LNCaP clone FGC (cell line): Measurements from ENCODE around the gene CLEC7A.

Experiments
- DNase-seq: peaks from one replicate; pipeline ENCODE4 v3.0.0-alpha.2; 2011; ENCODE audit warnings: low read depth
- H3K4me3 ChIP-seq: 2 replicates; pipeline ENCODE4 v1.5.1; 2011; ENCODE audit warnings: mild to moderate bottlenecking, low read depth, low read length, control low read depth
- TF ChIP-seq, protein P1 (sequence below): IDR thresholded peaks from 2 replicates; pipeline ENCODE4 v1.5.1; 2012; ENCODE audit warnings: mild to moderate bottlenecking; ENCODE audit not compliant: control insufficient read depth, insufficient read depth; ENCODE audit errors: extremely low read depth

Gene CLEC7A

DNA sequence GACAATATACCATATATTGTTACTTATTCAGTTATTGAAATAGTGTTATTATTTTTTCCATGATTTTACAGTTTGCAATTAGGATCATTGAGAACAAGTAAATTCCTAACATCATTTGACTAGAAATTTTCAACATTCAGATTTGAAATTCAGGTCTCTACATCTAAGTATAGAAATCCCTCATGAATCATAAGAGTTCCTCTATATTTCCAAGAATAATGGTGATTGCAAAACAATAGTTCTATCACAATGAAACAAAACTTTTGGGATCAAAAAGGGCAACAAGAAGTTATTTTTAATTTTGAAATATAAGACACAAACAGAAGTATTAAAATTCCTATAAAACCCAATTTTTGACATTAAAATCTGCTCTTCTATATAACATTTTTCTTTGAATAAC lies 42.0 kb downstream of the CLEC7A start:
- H3K4me3 ChIP-seq = no peak overlapping the region
- TF ChIP-seq, protein P1, sequence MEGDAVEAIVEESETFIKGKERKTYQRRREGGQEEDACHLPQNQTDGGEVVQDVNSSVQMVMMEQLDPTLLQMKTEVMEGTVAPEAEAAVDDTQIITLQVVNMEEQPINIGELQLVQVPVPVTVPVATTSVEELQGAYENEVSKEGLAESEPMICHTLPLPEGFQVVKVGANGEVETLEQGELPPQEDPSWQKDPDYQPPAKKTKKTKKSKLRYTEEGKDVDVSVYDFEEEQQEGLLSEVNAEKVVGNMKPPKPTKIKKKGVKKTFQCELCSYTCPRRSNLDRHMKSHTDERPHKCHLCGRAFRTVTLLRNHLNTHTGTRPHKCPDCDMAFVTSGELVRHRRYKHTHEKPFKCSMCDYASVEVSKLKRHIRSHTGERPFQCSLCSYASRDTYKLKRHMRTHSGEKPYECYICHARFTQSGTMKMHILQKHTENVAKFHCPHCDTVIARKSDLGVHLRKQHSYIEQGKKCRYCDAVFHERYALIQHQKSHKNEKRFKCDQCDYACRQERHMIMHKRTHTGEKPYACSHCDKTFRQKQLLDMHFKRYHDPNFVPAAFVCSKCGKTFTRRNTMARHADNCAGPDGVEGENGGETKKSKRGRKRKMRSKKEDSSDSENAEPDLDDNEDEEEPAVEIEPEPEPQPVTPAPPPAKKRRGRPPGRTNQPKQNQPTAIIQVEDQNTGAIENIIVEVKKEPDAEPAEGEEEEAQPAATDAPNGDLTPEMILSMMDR = no peak
- no peak for DNase-seq

DNA sequence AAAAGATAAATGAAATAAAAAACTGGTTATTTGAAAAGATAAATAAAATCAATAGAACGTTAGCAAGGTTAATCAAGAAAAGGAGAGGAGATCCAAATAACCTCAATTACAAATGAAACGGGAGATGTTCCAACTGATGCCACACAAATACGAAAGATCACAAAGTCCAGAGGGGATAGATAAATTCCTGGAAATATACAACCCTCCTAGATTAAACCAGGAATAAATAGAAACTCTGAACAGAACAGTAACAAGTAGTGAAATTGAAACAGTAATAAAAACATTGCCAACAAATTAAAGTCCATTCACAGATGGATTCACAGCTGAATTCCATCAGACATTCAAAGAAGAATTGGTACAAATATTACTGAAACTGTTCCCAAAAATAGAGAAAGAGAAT lies 43.6 kb downstream of the CLEC7A start:
- DNase-seq = no peak
- no peak overlapping the region for H3K4me3 ChIP-seq
- TF ChIP-seq, protein P1 = no peak

DNA sequence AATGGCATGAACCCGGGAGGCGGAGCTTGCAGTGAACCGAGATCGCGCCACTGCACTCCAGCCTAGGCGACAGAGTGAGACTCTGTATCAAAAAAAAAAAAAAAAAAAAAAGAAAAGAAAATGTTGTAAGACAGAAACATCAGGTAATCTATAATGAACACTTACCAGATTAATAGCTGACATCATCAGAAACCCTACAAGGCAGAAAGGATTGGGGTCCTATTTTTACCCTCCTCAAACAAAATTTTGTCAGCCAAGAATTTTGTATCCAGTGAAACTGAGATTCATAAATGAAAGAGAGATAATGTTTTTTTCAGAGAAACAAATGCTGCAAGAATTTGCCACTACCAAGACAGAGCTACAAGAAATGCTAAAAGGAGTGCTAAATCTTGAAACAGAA lies 45.3 kb downstream of the CLEC7A start:
- TF ChIP-seq, protein P1 = no peak
- DNase-seq = no peak
- H3K4me3 ChIP-seq = no peak overlapping the region

DNA sequence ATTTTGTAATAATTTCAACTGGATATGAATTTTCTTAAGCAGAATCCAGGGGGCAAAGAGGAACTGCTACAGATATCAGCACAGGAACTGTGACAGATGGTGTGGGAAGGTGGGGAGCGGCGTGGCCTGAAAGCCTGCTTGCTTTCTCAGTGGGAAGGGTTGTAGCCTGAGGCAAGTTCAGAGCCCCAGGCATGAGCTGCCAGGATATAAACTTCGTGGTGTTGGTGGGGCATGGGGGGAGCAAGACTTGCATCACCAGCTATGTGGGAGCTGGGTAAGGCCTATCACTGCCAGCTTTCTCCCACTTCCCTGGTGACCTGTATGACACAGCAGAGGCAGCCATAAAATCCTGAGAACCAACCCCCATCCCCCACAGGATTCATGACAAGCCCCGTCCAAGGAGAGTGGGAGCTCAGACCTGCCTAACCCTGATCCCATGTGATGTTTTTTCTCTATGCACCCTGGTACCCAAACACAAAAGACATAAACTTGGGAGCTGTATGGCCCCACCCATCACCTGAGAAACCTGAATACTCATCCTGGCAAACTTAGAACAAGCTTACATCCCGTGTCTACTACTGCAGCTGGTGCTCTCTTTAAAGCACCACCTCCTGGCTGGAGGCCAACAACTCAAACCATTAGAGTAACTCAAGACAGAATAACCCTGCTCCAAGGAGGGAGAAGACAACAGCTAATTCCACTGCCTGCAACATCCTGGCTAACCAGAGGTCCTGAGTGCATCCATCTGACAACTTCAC lies 47.7 kb downstream of the CLEC7A start:
- TF ChIP-seq, protein P1 = no peak
- no peak for DNase-seq
- no peak overlapping the region for H3K4me3 ChIP-seq

DNA sequence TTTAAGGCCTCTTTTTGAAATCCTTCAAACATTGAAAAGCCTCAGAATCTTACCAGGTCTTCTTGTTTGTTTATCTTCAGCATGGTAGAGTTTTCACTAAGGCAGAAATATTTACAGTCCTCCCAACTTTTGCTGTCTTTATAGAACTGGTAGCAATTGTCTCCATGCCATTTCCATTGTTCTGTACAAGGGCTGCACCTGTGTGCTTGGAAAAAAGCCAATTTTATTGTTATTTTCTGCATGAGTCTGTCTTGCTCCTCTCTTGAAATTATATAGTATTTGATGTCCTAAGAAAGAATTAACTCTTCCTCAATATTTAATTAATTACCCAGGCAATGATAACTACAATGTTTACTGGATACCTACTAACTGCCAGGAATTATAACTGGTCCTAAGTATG lies 54.5 kb downstream of the CLEC7A start:
- no peak overlapping the region for H3K4me3 ChIP-seq
- TF ChIP-seq, protein P1 = no peak
- no peak for DNase-seq

DNA sequence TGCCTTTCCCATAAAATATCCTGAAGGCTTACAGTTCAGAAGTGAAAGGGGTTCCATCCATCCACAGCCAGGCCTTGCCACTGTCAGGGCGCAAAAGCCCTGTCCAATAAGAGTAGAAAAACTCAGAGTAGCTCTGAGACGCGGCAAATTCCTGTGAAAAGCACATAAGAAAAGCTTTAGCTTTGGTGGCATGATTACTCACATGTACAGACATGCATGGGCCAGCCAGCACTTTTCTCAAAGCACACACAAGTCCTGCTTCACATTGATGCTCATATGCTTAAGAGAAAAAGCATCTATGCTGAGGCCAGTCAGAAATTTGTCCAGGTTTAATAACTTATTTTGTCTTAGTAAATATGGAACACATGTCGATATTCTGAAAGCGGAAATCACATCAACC lies 56.7 kb downstream of the CLEC7A start:
- TF ChIP-seq, protein P1 = no peak
- no peak for DNase-seq
- H3K4me3 ChIP-seq = no peak overlapping the region

DNA sequence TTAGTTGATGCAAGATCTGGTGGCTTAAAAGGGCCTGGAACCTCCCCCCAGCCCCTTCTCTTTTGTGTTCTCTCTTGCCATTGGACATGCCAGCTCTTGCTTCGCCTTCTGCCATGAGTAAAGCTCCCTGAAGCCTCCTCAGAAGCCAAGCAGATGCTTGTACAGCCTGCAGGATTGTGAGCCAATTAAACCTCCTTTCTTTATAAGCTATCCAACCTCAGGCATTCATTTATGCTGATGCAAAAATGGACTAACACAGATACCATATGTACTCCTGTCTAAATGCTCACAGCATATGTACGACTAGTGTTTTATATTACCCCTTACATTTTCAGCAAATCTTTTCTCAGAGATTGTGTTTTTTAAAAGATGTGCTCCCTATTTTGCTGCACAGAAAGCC lies 57.9 kb downstream of the CLEC7A start:
- DNase-seq = no peak
- TF ChIP-seq, protein P1 = no peak
- H3K4me3 ChIP-seq = no peak overlapping the region
